ENCODE measurements around the gene MSL3B.

Gene MSL3B

DNA sequence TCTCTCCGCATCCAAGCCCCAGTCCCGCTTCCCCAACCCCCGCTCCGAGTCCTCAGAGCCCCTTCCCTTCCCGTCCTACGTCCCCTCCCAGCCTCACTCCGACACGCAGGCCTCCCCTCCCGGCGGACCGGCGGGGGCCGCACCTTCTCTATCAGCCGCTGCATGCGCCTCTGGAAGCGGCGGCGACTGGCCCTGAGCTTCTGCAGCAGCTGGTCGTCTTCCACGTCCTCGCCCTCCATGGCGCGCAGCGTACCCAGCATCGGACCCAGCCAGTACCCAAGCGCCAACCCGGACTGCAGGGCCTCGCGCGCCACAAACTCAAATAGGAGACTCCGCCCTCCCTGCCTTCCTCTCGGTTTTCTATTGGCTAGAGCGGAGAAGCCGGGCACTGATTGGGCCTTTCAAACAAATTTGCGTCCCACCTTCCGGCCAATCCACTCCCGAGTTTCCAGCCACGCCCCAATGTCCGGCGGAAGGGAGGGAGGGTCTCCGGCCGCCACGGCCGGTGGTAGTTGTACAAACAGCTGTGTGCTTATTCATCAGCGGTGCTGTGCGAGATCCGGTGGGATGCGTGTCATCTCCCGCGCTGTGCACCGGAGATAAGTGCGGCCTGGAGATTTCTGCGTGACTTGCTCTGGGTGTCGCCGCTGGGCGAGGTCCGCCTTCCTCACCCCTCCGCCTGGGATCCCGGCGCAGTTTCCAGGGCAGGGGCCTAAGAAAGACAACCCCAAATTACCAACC lies 13.8 kb downstream of the MSL3B start, which contains the start of gene HJURP:
Gene HJURP, minus strand, starts transcription at position 295 of the 741 bp plus-strand sequence. Its CDS starts 35 bp downstream, at position 260.
- ChIA-PET POLR2A (ENCODE audit: low non-redundant PET) (no interaction called here), CTCF (no interaction called here)
- Histone ChIP-seq H3K9me3 (ENCODE audit: low read depth, low read length, poor library complexity, severe bottlenecking) (no peaks in the 10 kb centered on the region), H3K27me3 (replicated peaks; ENCODE audit: insufficient read depth, low read depth, low read length, poor library complexity) (no peaks in the 10 kb centered on the region), H3K4me1 (ENCODE audit: insufficient read depth, low read length, poor library complexity, severe bottlenecking) (peaks cover 14% of the 10 kb centered on the region), H3K4me3 (ENCODE audit: low read depth, low read length, poor library complexity, severe bottlenecking) (peak within 1 kb of the TSS; percentile 92), H3K27ac (ENCODE audit: low read depth, low read length, poor library complexity, severe bottlenecking) (peak within 1 kb of the TSS; percentile 94), H3K36me3 (ENCODE audit: insufficient read depth, low read length, poor library complexity, severe bottlenecking) (peaks cover 41% of the 10 kb centered on the region)
- no peak for TF ChIP-seq EZH2 (IDR thresholded peaks at IDR 0.05; ENCODE audit: borderline replicate concordance, low read depth, low read length, poor library complexity, severe bottlenecking)
- TF ChIP-seq, protein P1, sequence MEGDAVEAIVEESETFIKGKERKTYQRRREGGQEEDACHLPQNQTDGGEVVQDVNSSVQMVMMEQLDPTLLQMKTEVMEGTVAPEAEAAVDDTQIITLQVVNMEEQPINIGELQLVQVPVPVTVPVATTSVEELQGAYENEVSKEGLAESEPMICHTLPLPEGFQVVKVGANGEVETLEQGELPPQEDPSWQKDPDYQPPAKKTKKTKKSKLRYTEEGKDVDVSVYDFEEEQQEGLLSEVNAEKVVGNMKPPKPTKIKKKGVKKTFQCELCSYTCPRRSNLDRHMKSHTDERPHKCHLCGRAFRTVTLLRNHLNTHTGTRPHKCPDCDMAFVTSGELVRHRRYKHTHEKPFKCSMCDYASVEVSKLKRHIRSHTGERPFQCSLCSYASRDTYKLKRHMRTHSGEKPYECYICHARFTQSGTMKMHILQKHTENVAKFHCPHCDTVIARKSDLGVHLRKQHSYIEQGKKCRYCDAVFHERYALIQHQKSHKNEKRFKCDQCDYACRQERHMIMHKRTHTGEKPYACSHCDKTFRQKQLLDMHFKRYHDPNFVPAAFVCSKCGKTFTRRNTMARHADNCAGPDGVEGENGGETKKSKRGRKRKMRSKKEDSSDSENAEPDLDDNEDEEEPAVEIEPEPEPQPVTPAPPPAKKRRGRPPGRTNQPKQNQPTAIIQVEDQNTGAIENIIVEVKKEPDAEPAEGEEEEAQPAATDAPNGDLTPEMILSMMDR (conservative IDR thresholded peaks at IDR 0.05; ENCODE audit: low read depth, low read length), result no peak
- peak; percentile 98 for DNase-seq (ENCODE audit: low spot score)
- no TSS peak for BruUV-seq (replicated peaks)
- intact Hi-C loops (cut with micrococcal nuclease; ENCODE audit: unreplicated experiment), result no loop called here

DNA sequence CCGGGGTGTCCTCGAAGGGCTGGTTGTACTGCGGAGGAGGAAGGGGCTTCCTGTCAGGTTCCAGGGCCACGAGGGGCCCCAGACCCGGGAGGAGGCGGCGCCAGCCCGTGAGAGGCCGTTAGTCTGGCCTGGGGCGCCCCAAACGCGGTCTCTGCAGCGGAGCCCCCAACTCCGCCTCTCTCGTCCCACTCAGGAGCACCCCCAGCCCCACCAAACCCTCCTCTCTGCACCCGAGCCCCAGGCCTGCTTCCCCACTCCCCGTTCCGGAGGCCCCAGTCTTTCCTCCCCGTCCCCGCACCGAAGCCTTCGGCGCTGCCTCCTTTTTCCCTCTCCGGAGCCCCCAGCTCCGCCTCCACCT lies 14.3 kb downstream of the MSL3B start:
- Histone ChIP-seq H3K36me3 (ENCODE audit: insufficient read depth, low read length, poor library complexity, severe bottlenecking) (peaks cover 46% of the 10 kb centered on the region), H3K27ac (ENCODE audit: low read depth, low read length, poor library complexity, severe bottlenecking) (peak overlapping the region; percentile 94)
- no TSS peak for BruUV-seq (replicated peaks)

DNA sequence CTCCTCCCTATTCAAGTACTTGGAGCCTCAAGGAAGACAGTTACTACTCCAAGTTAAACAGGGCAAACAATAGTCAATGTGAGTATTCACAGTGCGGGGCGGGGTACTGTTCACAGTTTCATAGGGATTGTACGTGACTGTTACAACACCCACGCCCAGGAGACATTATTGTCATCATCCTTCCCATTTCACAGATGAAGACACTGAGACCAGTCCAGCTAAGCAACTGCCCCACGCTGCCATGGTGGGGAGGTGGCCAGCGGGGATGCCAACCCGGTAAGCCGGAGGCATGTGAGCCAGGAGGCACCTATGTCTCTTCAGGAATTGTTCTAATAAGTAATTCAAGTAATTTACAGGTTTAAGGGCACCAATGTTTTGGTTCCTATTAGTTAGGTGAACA lies 14.8 kb downstream of the MSL3B start:
- peaks cover 14% of the 10 kb centered on the region for H3K4me1 ChIP-seq (ENCODE audit: insufficient read depth, low read length, poor library complexity, severe bottlenecking)
- no peaks in the 10 kb centered on the region for H3K9me3 ChIP-seq (ENCODE audit: low read depth, low read length, poor library complexity, severe bottlenecking)
- intact Hi-C loops (cut with micrococcal nuclease; ENCODE audit: unreplicated experiment), result no loop called here
- TF ChIP-seq, protein P1 (conservative IDR thresholded peaks at IDR 0.05; ENCODE audit: low read depth, low read length), result no peak
- TF ChIP-seq EZH2 (IDR thresholded peaks at IDR 0.05; ENCODE audit: borderline replicate concordance, low read depth, low read length, poor library complexity, severe bottlenecking), result no peak
- H3K27ac ChIP-seq (ENCODE audit: low read depth, low read length, poor library complexity, severe bottlenecking), result peak overlapping the region; percentile 94
- H3K4me3 ChIP-seq (ENCODE audit: low read depth, low read length, poor library complexity, severe bottlenecking), result peak overlapping the region; percentile 92
- H3K27me3 ChIP-seq (replicated peaks; ENCODE audit: insufficient read depth, low read depth, low read length, poor library complexity), result no peaks in the 10 kb centered on the region
- no peak for DNase-seq (ENCODE audit: low spot score)
- BruUV-seq (replicated peaks), result TSS peak; percentile 37
- H3K36me3 ChIP-seq (ENCODE audit: insufficient read depth, low read length, poor library complexity, severe bottlenecking), result peaks cover 51% of the 10 kb centered on the region
- POLR2A ChIA-PET (ENCODE audit: low non-redundant PET), result interaction anchor here (0.7 kb wide), 1 partner anchor 642 kb away, joined by 3 read pairs; no protein-coding TSS in a partner anchor
- CTCF ChIA-PET, result no interaction called here

More for the DNA sequence above, 14.3 kb downstream of the MSL3B start:
- Histone ChIP-seq H3K9me3 (ENCODE audit: low read depth, low read length, poor library complexity, severe bottlenecking) (no peaks in the 10 kb centered on the region), H3K4me3 (ENCODE audit: low read depth, low read length, poor library complexity, severe bottlenecking) (peak overlapping the region; percentile 92), H3K4me1 (ENCODE audit: insufficient read depth, low read length, poor library complexity, severe bottlenecking) (peaks cover 14% of the 10 kb centered on the region), H3K27me3 (replicated peaks; ENCODE audit: insufficient read depth, low read depth, low read length, poor library complexity) (no peaks in the 10 kb centered on the region)
- ChIA-PET POLR2A (ENCODE audit: low non-redundant PET) (no interaction called here), CTCF (no interaction called here)
- intact Hi-C loops (cut with micrococcal nuclease; ENCODE audit: unreplicated experiment), result no loop called here
- TF ChIP-seq, protein P1 (conservative IDR thresholded peaks at IDR 0.05; ENCODE audit: low read depth, low read length), result no peak
- no peak for TF ChIP-seq EZH2 (IDR thresholded peaks at IDR 0.05; ENCODE audit: borderline replicate concordance, low read depth, low read length, poor library complexity, severe bottlenecking)
- DNase-seq (ENCODE audit: low spot score), result no peak
